GM12873 (cell line): ENCODE measurements around the gene MVB12B.

Source experiments
- TF ChIP-seq, protein P1 (sequence below): IDR thresholded peaks from 2 replicates; pipeline ENCODE4 v1.5.1; 2012; ENCODE audit warnings: low read depth, mild to moderate bottlenecking, moderate library complexity, low read length, control low read depth; ENCODE audit not compliant: insufficient read depth; ENCODE audit errors: missing control alignments

MVB12B gene

DNA sequence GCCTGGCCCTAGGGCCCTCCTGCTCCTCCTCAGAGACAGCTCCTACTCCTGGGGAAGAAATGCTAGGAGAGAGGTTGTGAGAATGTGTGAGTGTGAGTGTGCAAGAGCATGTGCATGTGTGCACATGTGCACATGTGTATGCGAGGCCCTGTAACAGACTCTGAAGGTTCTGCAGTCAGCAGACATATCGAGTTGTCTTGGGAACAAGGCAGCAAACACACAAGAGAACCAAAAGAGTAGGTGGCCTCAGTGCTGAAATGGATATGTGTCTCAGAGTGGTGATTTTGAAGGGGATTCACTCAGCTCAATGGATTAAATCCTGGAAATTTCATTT lies 50.5 kb downstream of the MVB12B start:
- TF ChIP-seq, protein P1, sequence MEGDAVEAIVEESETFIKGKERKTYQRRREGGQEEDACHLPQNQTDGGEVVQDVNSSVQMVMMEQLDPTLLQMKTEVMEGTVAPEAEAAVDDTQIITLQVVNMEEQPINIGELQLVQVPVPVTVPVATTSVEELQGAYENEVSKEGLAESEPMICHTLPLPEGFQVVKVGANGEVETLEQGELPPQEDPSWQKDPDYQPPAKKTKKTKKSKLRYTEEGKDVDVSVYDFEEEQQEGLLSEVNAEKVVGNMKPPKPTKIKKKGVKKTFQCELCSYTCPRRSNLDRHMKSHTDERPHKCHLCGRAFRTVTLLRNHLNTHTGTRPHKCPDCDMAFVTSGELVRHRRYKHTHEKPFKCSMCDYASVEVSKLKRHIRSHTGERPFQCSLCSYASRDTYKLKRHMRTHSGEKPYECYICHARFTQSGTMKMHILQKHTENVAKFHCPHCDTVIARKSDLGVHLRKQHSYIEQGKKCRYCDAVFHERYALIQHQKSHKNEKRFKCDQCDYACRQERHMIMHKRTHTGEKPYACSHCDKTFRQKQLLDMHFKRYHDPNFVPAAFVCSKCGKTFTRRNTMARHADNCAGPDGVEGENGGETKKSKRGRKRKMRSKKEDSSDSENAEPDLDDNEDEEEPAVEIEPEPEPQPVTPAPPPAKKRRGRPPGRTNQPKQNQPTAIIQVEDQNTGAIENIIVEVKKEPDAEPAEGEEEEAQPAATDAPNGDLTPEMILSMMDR = no peak

DNA sequence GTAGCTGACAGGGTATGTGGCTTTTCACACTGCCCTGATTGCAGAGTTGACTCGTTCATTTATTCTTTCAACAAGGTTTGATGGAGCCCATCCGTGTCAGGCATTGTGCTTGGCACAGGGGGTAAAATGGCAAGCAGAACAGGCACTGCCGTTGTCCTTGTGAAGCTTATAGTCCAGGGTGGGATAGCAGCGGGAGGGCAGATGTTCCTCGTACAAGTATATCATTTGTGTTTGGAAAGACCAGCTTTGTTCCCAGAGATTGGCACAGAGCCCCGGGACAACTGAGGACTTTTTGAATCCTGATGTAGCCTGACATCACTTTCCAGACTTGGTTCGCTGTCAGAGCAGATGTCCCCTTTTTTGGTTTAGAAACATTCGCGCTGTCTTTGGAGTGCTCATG lies 50.9 kb downstream of the MVB12B start:
- TF ChIP-seq, protein P1 = no peak

GRCh38 chr9:126378761-126379160 lies 52.1 kb downstream of the MVB12B start:
- TF ChIP-seq, protein P1 = no peak

DNA sequence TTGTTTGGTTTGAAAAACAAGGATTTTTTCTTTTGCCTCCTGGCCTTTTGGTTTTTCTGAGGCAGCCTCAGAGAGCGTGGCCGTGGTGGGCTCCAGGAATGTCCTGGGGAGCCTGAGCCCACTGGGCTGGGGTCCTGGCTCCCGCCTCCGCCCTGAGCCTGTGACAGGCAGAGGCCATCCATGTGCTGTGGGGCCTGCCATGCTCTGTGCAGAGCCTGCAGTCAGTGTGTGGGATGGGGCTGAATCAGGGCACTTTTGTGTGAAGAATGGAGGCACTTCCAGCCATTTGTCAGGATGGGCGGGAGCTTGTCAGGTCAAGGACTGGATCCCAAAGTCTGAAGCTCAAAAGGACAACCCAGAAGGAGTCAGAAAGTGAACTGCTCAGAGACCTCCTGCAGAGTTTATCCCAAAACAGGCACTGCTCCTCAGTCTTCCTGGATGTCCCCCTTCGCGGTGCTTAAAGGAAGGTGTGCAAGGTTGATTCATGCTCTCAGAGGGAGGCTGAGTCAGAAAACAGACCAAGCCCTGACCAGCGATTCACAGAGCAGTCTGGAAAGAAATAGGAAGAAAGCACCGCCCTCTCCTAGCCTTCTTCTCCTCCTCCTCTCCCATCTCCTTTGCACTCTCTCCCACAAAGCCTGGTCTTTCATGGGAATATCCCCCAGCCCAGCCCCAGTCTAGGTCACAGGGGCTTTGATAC lies 53.2 kb downstream of the MVB12B start:
- TF ChIP-seq, protein P1 = no peak

- TF ChIP-seq, protein P1 = no peak
These were observed 53.8 kb downstream of the MVB12B start for GRCh38 chr9:126380447-126380846.

- TF ChIP-seq, protein P1 = no peak
These were observed 54.6 kb downstream of the MVB12B start for GRCh38 chr9:126381195-126381594.

GRCh38 chr9:126383406-126384046 lies 56.9 kb downstream of the MVB12B start:
- TF ChIP-seq, protein P1 = no peak
